Lower leg skin (tissue), 4 donors: ENCODE results near the gene B3GNT9. TPM values are rescaled to one million over a fixed set of nuclear protein-coding genes. Genes with fewer than 3 reads are reported as not detected.

Experiments
- DNase-seq, 2 donors: peaks; one replicate each; pipeline ENCODE4 v3.0.0-alpha.2; 2019; ENCODE audit warnings: low spot score in 2 of 2
- H3K4me3 ChIP-seq: fragments of 200-600 bp; sonication (generic); 2 replicates; pipeline ENCODE4 v1.5.1; 2017; ENCODE audit warnings: mild to moderate bottlenecking, low read depth; ENCODE audit not compliant: poor library complexity, severe bottlenecking
- CTCF ChIP-seq, 3 donors: fragments of 450-650 bp; IDR thresholded peaks; one replicate each; pipeline ENCODE4 v1.5.1; 2016; ENCODE audit warnings: antibody characterized with exemption in 3 of 3, mild to moderate bottlenecking in 3 of 3, moderate library complexity in 2 of 3
- POLR2A ChIP-seq, 2 donors: fragments of 450-650 bp; IDR thresholded peaks; one replicate each; pipeline ENCODE4 v1.6.1; 2016 to 2017; ENCODE audit warnings: antibody characterized with exemption in 2 of 2, mild to moderate bottlenecking in 1 of 2, moderate library complexity in 1 of 2
- WGBS, 2 donors: methylation state at CpG; one replicate each; pipeline ENCODE4 v1.1.5; 2018; 5-methylcytosine and 5-hydroxymethylcytosine counted together
- intact Hi-C: fragments of 100-400 bp; cut with DNase I; formaldehyde crosslinking; loops from one replicate; pipeline ENCODE4 v1.15.0; 2023; ENCODE audit warnings: low total_unique reads
- total RNA-seq, 4 donors: library from RNA; depleted of rRNA; stranded (reverse); fragments of >200 nt; gene quantifications; one replicate each; pipeline ENCODE4 v1.1.0, GENCODE V29; 2016

The B3GNT9 gene
- total RNA-seq, 4 donors from 2014 or later = 10.3 to 18.0 (median 13.3) TPM

GRCh38 chr16:67197704-67198103 is 46.9 kb upstream of the B3GNT9 start:
- no peak for TF ChIP-seq POLR2A (IDR thresholded peaks at IDR 0.05)
- TF ChIP-seq CTCF (IDR thresholded peaks at IDR 0.05) = no peak
- intact Hi-C loops = no loop called here
- no peak for DNase-seq
- WGBS, 2 donors = 77 to 85% methylated on average over 6 of the region's 6 CpGs
- no peak overlapping the region for H3K4me3 ChIP-seq

GRCh38 chr16:67196881-67197280 is 46.1 kb upstream of the B3GNT9 start:
- intact Hi-C loops = no loop called here
- 100% methylated on average over 1 of the region's 1 CpG for WGBS, 2 donors
- no peak for TF ChIP-seq POLR2A (IDR thresholded peaks at IDR 0.05)
- no peak for TF ChIP-seq CTCF (IDR thresholded peaks at IDR 0.05)
- H3K4me3 ChIP-seq = no peak overlapping the region
- DNase-seq = no peak

- intact Hi-C loops = no loop called here
- no peak overlapping the region for H3K4me3 ChIP-seq
- TF ChIP-seq CTCF (IDR thresholded peaks at IDR 0.05) (no peak), POLR2A (IDR thresholded peaks at IDR 0.05) (no peak)
- WGBS, 2 donors = 71 to 91% methylated on average over 3 to 5 of the region's 5 CpGs
- DNase-seq = no peak
Measured at GRCh38 chr16:67195676-67196075, 44.9 kb upstream of the B3GNT9 start.

GRCh38 chr16:67194260-67194659 is 43.5 kb upstream of the B3GNT9 start:
- TF ChIP-seq POLR2A (IDR thresholded peaks at IDR 0.05) = no peak
- no peak for TF ChIP-seq CTCF (IDR thresholded peaks at IDR 0.05)
- no peak for DNase-seq
- no peak overlapping the region for H3K4me3 ChIP-seq
- 90 to 91% methylated on average over 3 to 6 of the region's 6 CpGs for WGBS, 2 donors
- intact Hi-C loops = no loop called here

GRCh38 chr16:67193536-67193935 is 42.7 kb upstream of the B3GNT9 start:
- DNase-seq = no peak
- no peak overlapping the region for H3K4me3 ChIP-seq
- TF ChIP-seq CTCF (IDR thresholded peaks at IDR 0.05) (no peak), POLR2A (IDR thresholded peaks at IDR 0.05) (no peak)
- intact Hi-C loops = no loop called here

GRCh38 chr16:67192781-67193361 is 42.1 kb upstream of the B3GNT9 start:
- peak overlapping the region; percentile 93 for H3K4me3 ChIP-seq
- DNase-seq = no peak
- TF ChIP-seq POLR2A (IDR thresholded peaks at IDR 0.05) (no peak), CTCF (IDR thresholded peaks at IDR 0.05) (no peak)
- 16 to 22% methylated on average over 17 of the region's 17 CpGs for WGBS, 2 donors
- intact Hi-C loops = no loop called here
